ENCODE results near the gene ANKH.
A peak's percentile ranks its signal among the peaks of the same experiment; 100 is the strongest.
"Not testable (repeated sequence)": the region's sequence is repeated elsewhere in the genome, so short reads cannot be mapped to it uniquely, and the experiment has no call there.

ANKH gene

GRCh38 chr5:14809369-14810155 lies 62.0 kb downstream of the ANKH start:
- peak overlapping the region; percentile 72 for H3K27ac ChIP-seq

GRCh38 chr5:14807471-14807870 lies 64.1 kb downstream of the ANKH start:
- H3K27ac ChIP-seq, result no peak overlapping the region
- DNase-seq (ENCODE audit: low read depth, low spot score), result no peak

More at GRCh38 chr5:14809369-14810155, 62.0 kb downstream of the ANKH start:
- peak; percentile 33 for DNase-seq (ENCODE audit: low read depth, low spot score)

GRCh38 chr5:14806456-14806855 lies 65.1 kb downstream of the ANKH start:
- DNase-seq (ENCODE audit: low read depth, low spot score), result no peak
- no peak overlapping the region for H3K27ac ChIP-seq

- DNase-seq (ENCODE audit: low read depth, low spot score), result no peak
Observed at GRCh38 chr5:14802541-14802940, 69.0 kb downstream of the ANKH start.

GRCh38 chr5:14801792-14802191 lies 69.8 kb downstream of the ANKH start:
- no peak for DNase-seq (ENCODE audit: low read depth, low spot score)
- no peak overlapping the region for H3K27ac ChIP-seq

More at GRCh38 chr5:14802541-14802940, 69.0 kb downstream of the ANKH start:
- H3K27ac ChIP-seq, result no peak overlapping the region

- H3K27ac ChIP-seq; DNase-seq (ENCODE audit: low read depth, low spot score): not testable (repeated sequence)
Observed at GRCh38 chr5:14797385-14797784, 74.2 kb downstream of the ANKH start.

GRCh38 chr5:14794583-14795230 lies 76.9 kb downstream of the ANKH start:
- DNase-seq (ENCODE audit: low read depth, low spot score), result no peak
- no peak overlapping the region for H3K27ac ChIP-seq

- no peak for DNase-seq (ENCODE audit: low read depth, low spot score)
- H3K27ac ChIP-seq, result no peak overlapping the region
Observed at GRCh38 chr5:14793851-14794250, 77.7 kb downstream of the ANKH start.

GRCh38 chr5:14790911-14791310 lies 80.7 kb downstream of the ANKH start:
- no peak for DNase-seq (ENCODE audit: low read depth, low spot score)
- H3K27ac ChIP-seq, result no peak overlapping the region

GRCh38 chr5:14790220-14790619 lies 81.4 kb downstream of the ANKH start:
- DNase-seq (ENCODE audit: low read depth, low spot score), result no peak
- no peak overlapping the region for H3K27ac ChIP-seq

- H3K27ac ChIP-seq, result no peak overlapping the region
- no peak for DNase-seq (ENCODE audit: low read depth, low spot score)
Observed at GRCh38 chr5:14787801-14788579, 83.6 kb downstream of the ANKH start.

- H3K27ac ChIP-seq, result no peak overlapping the region
- DNase-seq (ENCODE audit: low read depth, low spot score), result no peak
Observed at GRCh38 chr5:14783691-14784090, 87.9 kb downstream of the ANKH start.

GRCh38 chr5:14782591-14782990 lies 89.0 kb downstream of the ANKH start:
- DNase-seq (ENCODE audit: low read depth, low spot score), result no peak

GRCh38 chr5:14781106-14781505 lies 90.5 kb downstream of the ANKH start:
- no peak overlapping the region for H3K27ac ChIP-seq
- no peak for DNase-seq (ENCODE audit: low read depth, low spot score)

More at GRCh38 chr5:14782591-14782990, 89.0 kb downstream of the ANKH start:
- no peak overlapping the region for H3K27ac ChIP-seq

- DNase-seq (ENCODE audit: low read depth, low spot score), result no peak
- H3K27ac ChIP-seq, result no peak overlapping the region
Observed at GRCh38 chr5:14779975-14780374, 91.6 kb downstream of the ANKH start.

GRCh38 chr5:14778792-14779070 lies 92.8 kb downstream of the ANKH start:
- H3K27ac ChIP-seq, result no peak overlapping the region
- DNase-seq (ENCODE audit: low read depth, low spot score), result no peak

- DNase-seq (ENCODE audit: low read depth, low spot score), result no peak
Observed at GRCh38 chr5:14777932-14778791, 93.4 kb downstream of the ANKH start.

GRCh38 chr5:14777187-14777586 lies 94.4 kb downstream of the ANKH start:
- DNase-seq (ENCODE audit: low read depth, low spot score), result no peak
- no peak overlapping the region for H3K27ac ChIP-seq

More at GRCh38 chr5:14777932-14778791, 93.4 kb downstream of the ANKH start:
- H3K27ac ChIP-seq, result no peak overlapping the region

GRCh38 chr5:14776602-14777001 lies 95.0 kb downstream of the ANKH start:
- H3K27ac ChIP-seq, result no peak overlapping the region
- no peak for DNase-seq (ENCODE audit: low read depth, low spot score)

GRCh38 chr5:14775857-14776256 lies 95.7 kb downstream of the ANKH start:
- no peak overlapping the region for H3K27ac ChIP-seq
- DNase-seq (ENCODE audit: low read depth, low spot score), result no peak
